ENCODE results near the gene ELL. TPM values are rescaled to one million over a fixed set of nuclear protein-coding genes. Genes with fewer than 3 reads are reported as not detected.

ELL gene
- total RNA-seq, 1 donor = 10.9 TPM

DNA sequence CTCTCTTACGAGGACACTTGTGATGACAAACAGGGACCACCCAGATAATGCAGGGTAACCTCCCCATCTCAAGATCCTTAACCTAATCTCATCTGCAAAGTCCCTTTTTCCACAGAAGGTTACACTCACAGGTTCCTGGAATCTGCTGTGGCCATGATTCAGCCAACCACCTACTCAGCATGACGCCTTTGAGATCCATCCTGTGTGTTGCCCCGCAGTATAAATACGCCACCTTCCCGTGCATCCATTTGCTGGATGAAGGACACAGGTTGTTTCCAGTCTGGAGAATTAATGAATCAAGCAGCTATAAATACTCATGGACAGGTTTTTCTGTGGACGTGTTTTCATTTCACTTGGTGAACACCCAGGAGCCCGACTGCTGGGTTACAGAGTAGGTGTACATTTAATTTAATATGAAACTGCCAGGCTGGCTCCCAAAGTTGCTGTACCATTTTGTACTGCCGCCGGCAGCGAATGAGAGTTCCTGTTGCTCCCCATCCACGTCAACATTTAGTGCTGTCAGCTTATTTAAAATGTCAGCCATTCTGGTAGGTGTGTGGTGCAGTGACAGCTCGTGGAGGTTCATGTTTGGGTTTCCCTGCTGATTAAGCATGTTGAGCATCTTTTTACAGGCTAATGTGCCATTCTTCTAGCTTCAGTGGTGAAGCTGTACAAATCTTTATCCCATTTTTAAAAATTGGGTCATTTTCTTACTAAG lies 40.2 kb downstream of the ELL start:
- TF ChIP-seq, protein P1, sequence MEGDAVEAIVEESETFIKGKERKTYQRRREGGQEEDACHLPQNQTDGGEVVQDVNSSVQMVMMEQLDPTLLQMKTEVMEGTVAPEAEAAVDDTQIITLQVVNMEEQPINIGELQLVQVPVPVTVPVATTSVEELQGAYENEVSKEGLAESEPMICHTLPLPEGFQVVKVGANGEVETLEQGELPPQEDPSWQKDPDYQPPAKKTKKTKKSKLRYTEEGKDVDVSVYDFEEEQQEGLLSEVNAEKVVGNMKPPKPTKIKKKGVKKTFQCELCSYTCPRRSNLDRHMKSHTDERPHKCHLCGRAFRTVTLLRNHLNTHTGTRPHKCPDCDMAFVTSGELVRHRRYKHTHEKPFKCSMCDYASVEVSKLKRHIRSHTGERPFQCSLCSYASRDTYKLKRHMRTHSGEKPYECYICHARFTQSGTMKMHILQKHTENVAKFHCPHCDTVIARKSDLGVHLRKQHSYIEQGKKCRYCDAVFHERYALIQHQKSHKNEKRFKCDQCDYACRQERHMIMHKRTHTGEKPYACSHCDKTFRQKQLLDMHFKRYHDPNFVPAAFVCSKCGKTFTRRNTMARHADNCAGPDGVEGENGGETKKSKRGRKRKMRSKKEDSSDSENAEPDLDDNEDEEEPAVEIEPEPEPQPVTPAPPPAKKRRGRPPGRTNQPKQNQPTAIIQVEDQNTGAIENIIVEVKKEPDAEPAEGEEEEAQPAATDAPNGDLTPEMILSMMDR (IDR thresholded peaks at IDR 0.05; ENCODE audit: insufficient read depth, low read length) = no peak
- no peak for DNase-seq (ENCODE audit: low read depth)
- H3K4me3 ChIP-seq (ENCODE audit: low read depth, low read length) = no peak overlapping the region

DNA sequence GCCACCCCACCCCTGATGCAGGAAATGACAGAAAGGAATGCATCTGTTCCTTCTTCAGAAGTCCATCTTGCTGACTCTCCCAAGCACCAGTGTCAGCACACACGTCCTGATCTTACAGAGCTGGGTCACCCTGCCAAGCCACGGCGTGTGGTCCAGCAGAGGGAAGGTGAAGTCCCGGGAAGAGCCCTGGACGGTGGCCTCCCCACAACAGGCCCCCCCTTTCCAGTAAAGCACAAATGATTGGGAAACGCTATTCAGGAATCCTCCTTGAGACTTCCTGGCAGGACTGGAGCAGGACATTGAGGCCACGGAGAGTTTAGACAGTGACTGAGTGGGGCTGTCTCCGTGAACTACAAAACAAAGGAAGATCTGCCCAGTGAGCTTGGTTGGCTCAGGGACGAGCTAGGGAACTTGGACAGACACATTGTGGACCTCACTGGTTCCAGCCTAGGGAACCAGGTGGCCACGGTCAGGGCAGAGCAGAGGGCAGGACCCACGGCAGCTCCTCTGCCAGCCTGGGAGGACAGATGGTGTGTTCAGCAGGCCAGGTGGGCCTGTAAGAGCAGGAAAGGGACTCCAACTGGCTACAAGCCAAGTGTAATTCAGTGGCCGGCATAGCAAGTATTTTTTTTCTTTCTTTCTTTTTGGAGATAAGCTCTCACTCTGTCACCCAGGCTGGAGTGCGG lies 41.7 kb downstream of the ELL start:
- TF ChIP-seq, protein P1 (IDR thresholded peaks at IDR 0.05; ENCODE audit: insufficient read depth, low read length) = no peak
- peak; percentile 77 for DNase-seq (ENCODE audit: low read depth)
- H3K4me3 ChIP-seq (ENCODE audit: low read depth, low read length) = no peak overlapping the region

DNA sequence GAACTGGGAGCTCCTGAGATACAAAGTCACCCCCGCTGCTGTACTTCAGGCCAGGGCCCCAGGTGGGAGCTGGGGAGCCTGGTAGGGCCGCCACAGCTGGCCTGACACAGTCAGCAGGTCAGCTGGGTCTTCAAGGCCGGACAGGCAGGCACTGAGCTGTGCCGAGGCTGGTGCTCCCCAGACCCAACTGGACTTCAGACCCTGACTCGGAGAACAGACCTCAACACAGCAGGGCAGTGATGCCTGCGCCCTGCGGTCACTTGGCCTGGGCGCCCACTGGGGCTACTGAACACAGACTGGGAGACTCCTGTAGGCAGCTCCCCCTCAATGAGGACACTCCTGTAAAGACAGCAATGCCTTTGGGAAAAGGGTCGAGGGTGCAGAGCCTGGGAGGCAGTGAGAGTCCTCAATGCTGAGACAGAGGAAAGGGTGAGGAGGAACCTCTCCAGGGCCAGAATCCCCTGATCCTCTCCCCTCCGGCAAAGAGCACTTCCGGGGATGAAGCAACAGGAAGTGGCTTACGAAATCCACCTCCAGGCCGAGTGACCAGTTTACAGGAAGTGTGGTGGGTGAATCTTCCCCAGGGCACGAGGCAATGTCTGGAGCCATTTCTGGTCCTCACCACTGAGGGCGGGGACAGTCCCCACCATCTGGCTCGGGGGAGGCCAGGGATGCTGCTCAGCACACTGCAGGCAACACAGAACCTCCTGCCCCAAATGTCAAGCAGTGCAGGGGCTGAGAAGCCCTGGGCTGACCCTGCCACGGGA lies 43.1 kb downstream of the ELL start:
- no peak overlapping the region for H3K4me3 ChIP-seq (ENCODE audit: low read depth, low read length)
- peak; percentile 87 for DNase-seq (ENCODE audit: low read depth)
- TF ChIP-seq, protein P1 (IDR thresholded peaks at IDR 0.05; ENCODE audit: insufficient read depth, low read length) = no peak

DNA sequence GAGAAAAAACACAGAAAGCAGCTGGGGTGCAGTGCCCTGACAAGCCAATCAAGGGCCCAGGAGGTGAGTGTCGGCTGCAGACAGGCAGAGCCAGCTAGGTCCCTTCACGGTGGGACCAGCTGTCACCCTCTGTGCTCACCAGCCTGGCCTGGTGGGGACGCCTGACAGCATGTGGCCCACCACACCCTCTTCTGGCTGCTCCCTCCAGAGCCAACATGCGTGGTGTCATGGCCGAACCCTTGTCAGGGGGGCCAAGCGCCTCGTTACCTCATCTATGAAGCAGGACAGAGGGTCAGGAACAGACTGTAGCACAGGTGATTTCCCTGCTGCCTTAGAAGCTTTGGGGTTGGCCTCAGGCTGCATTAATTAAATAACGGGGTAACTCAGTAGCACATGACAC lies 43.9 kb downstream of the ELL start:
- TF ChIP-seq, protein P1 (IDR thresholded peaks at IDR 0.05; ENCODE audit: insufficient read depth, low read length) = no peak
- H3K4me3 ChIP-seq (ENCODE audit: low read depth, low read length) = no peak overlapping the region
- no peak for DNase-seq (ENCODE audit: low read depth)

DNA sequence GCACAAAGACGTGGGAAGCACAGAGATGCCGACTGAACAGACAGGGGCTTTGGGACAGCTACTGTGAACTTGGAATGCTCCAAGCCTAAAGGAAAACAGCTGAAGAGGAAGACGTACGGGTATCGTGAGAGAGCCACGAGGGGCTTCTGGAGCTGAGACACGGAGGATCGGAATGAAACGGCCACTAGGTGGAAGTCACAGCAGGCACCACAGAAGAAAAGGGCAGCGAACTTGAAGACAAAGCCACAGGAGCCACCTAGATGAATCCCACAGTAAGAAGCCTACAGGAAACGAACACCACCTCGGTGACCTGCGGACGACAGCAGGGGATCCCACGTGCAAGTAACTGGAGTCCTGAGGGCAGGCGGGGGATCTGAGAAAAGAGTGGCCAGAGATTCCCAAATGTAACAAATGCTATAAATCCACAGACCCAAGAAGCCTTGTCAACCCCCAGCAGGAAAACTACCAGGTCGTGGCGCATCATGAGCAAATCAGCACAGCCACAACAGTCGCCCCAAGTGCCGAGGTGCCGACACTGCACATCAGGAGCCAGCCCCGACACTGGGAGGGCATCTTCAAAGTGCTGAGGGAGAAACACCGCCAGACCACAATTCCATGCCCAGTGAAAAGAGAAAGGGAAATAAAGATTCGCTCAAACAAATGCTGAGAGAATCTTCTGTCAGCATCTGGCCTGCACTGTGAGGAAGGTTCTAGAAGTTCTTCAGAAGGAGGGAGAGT lies 44.7 kb downstream of the ELL start:
- TF ChIP-seq, protein P1 (IDR thresholded peaks at IDR 0.05; ENCODE audit: insufficient read depth, low read length) = no peak
- no peak for DNase-seq (ENCODE audit: low read depth)

DNA sequence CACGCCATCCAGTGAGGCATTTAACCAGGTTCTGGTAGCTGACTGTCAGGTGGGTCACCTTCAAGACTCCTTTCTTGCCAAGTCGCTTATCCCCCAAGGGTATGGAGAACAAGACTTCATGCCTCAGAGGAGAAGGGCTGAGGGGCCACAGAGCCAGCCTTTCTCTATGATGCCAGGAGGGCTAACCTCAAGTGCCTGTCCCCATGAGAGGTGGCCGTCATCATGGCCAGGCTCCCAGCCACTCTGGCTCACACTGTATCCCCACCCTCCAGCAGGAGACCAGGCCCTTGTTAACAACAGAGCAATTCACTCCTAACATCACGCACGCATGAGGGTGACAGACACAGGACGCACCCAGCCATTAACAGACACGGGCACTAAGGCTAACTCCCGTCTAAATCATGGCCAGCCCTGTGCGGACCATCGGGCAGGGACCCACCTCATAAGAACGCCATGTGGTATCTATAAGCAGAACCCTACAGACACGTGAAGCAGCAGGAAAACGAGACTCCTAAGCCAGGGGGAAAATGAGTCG lies 45.3 kb downstream of the ELL start:
- no peak overlapping the region for H3K4me3 ChIP-seq (ENCODE audit: low read depth, low read length)
- DNase-seq (ENCODE audit: low read depth) = no peak
- TF ChIP-seq, protein P1 (IDR thresholded peaks at IDR 0.05; ENCODE audit: insufficient read depth, low read length) = no peak

More for the DNA sequence above, 44.7 kb downstream of the ELL start:
- no peak overlapping the region for H3K4me3 ChIP-seq (ENCODE audit: low read depth, low read length)
